Esophagus muscularis mucosa (tissue), 4 donors: ENCODE data around the gene ATF6B. TPM values are rescaled to one million over a fixed set of nuclear protein-coding genes. Genes with fewer than 3 reads are reported as not detected.

Experiments
- DNase-seq: peaks from one replicate; pipeline ENCODE4 v3.0.0-alpha.2; 2017; ENCODE audit errors: extremely low spot score
- H3K27ac ChIP-seq, 4 donors: fragments of 200-600 bp; sonication (generic); replicated peaks in 1 of 4; 1 replicate in 3 of 4; 2 replicates in 1 of 4; pipeline ENCODE4 v1.5.1; 2016 to 2019; ENCODE audit warnings: mild to moderate bottlenecking in 1 of 4
- H3K27me3 ChIP-seq, 4 donors: fragments of 200-600 bp; sonication (generic); one replicate each; pipeline versions ENCODE4 v1.5.1 to v1.6.0; 2016 to 2019
- H3K36me3 ChIP-seq, 4 donors: fragments of 200-600 bp; sonication (generic); one replicate each; pipeline ENCODE4 v1.5.1; 2016 to 2019
- H3K4me1 ChIP-seq, 4 donors: fragments of 200-600 bp; sonication (generic); one replicate each; pipeline ENCODE4 v1.5.1; 2016 to 2019
- H3K4me3 ChIP-seq, 4 donors: fragments of 200-600 bp; sonication (generic); 1 replicate in 2 of 4; 2 replicates in 2 of 4; pipeline ENCODE4 v1.5.1; 2016 to 2019; ENCODE audit warnings: mild to moderate bottlenecking in 4 of 4, moderate library complexity in 1 of 4
- H3K9me3 ChIP-seq, 4 donors: fragments of 200-600 bp; sonication (generic); 1 replicate in 3 of 4; 2 replicates in 1 of 4; pipeline ENCODE4 v1.5.1; 2016 to 2019
- EP300 ChIP-seq: sonication (generic); formaldehyde crosslinking; IDR thresholded peaks from one replicate; pipeline ENCODE4 v1.6.1; 2017; ENCODE audit warnings: antibody characterized with exemption
- POLR2A ChIP-seq: fragments of 450-650 bp; IDR thresholded peaks from one replicate; pipeline ENCODE4 v1.6.1; 2017; ENCODE audit warnings: antibody characterized with exemption, moderate library complexity, mild to moderate bottlenecking, low read depth
- POLR2AphosphoS5 ChIP-seq, 2 donors: sonication (generic); formaldehyde crosslinking; IDR thresholded peaks; one replicate each; pipeline ENCODE4 v1.6.1; 2017; ENCODE audit warnings: antibody characterized with exemption in 2 of 2
- WGBS: methylation state at CpG from one replicate; pipeline ENCODE4 v1.1.5; 2018; 5-methylcytosine and 5-hydroxymethylcytosine counted together
- intact Hi-C: fragments of 100-400 bp; cut with DNase I; formaldehyde crosslinking; loops from one replicate; pipeline ENCODE4 v1.15.1; 2023
- total RNA-seq, 4 donors: library from RNA; depleted of rRNA; stranded (reverse); fragments of >200 nt; gene quantifications; one replicate each; pipeline versions ENCODE4 v1.1.0 to v1.2.1, GENCODE V29; 2016
- TF ChIP-seq, protein P1 (sequence below), 3 experiments: fragments of 200-600 bp in 2 of 3; fragments of 450-650 bp in 1 of 3; sonication (generic) in 2 of 3; IDR thresholded peaks; one replicate each; pipeline ENCODE4 v1.5.1; 2017 to 2019; ENCODE audit warnings: antibody characterized with exemption in 3 of 3, mild to moderate bottlenecking in 2 of 3, moderate library complexity in 1 of 3

ATF6B gene
- total RNA-seq, 4 donors from 2014 or later = 17.7 to 37.4 (median 27.2) TPM

DNA sequence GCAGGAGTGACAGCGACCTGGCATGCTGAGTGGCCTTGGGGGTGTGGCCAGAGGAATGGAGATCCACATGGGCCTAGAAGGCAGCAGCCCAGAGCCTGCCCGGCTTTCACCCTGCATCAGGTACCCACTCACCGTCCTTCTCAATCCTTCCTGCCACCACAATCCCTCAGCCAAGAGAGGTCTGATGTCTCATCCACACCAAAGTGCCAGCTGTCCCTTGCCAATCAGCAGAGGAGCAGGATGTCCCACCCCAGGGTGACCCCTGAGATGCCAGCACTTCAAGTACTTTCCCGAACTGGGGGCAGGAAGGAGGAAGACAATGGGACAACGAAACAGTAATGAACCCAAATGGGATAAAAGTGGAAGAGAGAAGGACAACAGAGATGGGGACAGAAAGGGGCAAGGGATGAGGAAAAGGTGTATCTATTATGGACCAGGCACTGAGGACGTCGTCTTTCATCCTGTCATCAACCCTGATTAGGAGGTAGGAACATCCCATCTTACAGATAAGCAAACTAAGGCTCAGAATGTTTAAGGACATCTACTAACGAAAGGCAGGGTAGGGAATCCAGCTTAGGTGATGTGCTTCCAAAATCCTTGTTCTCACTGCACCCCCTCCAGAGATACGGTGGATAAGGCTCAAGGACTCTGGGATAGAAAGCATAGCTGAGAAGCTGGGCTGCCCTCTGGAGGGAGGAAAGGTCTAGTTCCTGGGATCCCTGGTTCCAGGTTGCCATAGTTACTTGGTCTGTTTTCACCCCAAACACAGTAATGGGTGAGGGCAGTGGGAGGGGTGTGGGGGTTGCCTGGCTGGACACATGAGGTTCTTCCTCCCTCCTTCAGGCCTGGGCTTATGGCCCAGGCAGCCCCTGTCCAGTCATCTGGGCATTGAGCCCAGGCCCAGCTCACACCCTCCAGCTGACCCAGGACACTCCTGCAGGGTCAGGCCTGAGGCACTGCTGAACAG is 14.4 kb downstream of the ATF6B start:
- DNase-seq = peak; percentile 96
- no peaks in the 10 kb centered on the region for H3K9me3 ChIP-seq
- TF ChIP-seq, protein P1, sequence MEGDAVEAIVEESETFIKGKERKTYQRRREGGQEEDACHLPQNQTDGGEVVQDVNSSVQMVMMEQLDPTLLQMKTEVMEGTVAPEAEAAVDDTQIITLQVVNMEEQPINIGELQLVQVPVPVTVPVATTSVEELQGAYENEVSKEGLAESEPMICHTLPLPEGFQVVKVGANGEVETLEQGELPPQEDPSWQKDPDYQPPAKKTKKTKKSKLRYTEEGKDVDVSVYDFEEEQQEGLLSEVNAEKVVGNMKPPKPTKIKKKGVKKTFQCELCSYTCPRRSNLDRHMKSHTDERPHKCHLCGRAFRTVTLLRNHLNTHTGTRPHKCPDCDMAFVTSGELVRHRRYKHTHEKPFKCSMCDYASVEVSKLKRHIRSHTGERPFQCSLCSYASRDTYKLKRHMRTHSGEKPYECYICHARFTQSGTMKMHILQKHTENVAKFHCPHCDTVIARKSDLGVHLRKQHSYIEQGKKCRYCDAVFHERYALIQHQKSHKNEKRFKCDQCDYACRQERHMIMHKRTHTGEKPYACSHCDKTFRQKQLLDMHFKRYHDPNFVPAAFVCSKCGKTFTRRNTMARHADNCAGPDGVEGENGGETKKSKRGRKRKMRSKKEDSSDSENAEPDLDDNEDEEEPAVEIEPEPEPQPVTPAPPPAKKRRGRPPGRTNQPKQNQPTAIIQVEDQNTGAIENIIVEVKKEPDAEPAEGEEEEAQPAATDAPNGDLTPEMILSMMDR (IDR thresholded peaks at IDR 0.05) = peak; percentile 54 to 69 (median 56)
- TF ChIP-seq POLR2A = no peak
- TF ChIP-seq POLR2AphosphoS5 (IDR thresholded peaks at IDR 0.05) = peak; percentile 72 to 79
- no peaks in the 10 kb centered on the region for H3K27me3 ChIP-seq
- H3K27ac ChIP-seq = peak overlapping the region; percentile 77 to 83 (median 81)
- WGBS = 59% methylated on average over 7 of the region's 9 CpGs
- no peak overlapping the region for H3K4me3 ChIP-seq
- peaks cover 26 to 40% (median 40%) of the 10 kb centered on the region in 4 donors for H3K36me3 ChIP-seq
- H3K4me1 ChIP-seq = peaks cover 53 to 73% (median 70%) of the 10 kb centered on the region in 4 donors
- intact Hi-C loops = no loop called here

DNA sequence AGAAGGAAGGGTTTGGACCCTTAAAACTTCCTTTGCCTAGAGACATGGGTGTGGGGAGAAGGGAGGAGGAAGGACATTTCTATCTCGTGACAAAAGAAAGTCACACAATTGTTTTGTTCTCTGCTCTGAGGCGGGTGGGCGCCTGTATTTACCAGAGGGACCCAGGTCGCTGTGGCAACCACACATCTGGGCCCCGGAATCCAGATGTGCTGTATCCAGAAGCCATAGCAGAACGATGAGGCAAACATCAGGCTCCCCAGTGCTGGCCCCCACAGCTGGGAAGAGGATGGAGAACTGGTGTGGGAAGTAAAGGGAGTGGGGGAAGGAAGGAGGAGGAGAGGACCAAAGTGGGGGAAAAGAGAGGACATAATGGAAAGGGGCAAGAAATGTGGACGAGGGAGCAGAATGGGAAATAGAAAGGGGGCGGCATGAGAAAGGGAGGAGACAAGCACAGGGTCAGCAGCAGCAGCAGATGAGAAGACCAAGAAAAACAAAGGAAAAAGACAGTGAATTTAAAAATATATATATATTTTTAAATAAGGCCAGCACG is 15.5 kb downstream of the ATF6B start:
- intact Hi-C loops = no loop called here
- TF ChIP-seq POLR2AphosphoS5 (IDR thresholded peaks at IDR 0.05) = no peak
- Histone ChIP-seq H3K4me3 (no peak overlapping the region), H3K4me1 (peaks cover 63 to 81% (median 76%) of the 10 kb centered on the region in 4 donors), H3K9me3 (no peaks in the 10 kb centered on the region), H3K27ac (peak overlapping the region; percentile 77 to 83 (median 81)), H3K27me3 (no peaks in the 10 kb centered on the region), H3K36me3 (peaks cover 21 to 29% (median 28%) of the 10 kb centered on the region in 4 donors)
- 66% methylated on average over 9 of the region's 9 CpGs for WGBS
- DNase-seq = no peak

DNA sequence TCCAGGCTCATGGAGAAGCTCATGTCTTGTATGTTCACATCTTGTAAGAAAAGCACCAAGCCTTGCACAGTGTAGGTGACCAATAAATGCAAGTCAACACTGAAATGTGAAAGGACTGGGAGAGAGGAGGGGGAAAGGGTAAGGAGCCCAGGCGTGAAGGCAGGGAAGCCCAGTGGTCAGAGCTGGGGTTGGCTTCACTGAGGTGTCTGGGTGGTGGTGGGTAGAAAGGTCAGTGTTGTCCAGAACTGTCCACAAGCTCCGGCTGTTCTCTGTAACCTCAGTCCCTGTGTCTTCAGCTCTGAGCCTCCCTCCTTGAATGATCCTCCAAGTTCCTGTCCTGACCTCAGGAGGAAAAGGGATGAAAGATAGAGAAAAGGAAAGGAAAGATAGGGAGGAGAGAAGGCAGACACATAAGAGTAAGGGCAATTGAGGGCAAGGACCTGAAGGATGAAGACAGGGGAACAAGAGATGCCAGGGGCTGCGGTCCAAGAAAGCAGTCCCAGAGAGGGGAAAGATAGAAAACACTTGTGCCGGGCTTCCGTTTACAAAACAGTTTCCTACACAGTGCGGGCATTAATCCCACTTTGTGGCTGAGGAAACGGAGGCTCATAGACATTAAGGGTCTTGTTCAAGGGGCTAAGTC is 16.5 kb downstream of the ATF6B start:
- Histone ChIP-seq H3K4me3 (no peak overlapping the region), H3K27ac (peak overlapping the region; percentile 77 to 83 (median 81)), H3K27me3 (no peaks in the 10 kb centered on the region), H3K9me3 (no peaks in the 10 kb centered on the region), H3K36me3 (peaks cover 12 to 19% (median 19%) of the 10 kb centered on the region in 4 donors), H3K4me1 (peaks cover 70 to 90% (median 86%) of the 10 kb centered on the region in 4 donors)
- intact Hi-C loops = no loop called here
- 42% methylated on average over 7 of the region's 7 CpGs for WGBS
- no peak for DNase-seq
- no peak for TF ChIP-seq POLR2A
- TF ChIP-seq EP300 = no peak
- TF ChIP-seq POLR2AphosphoS5 (IDR thresholded peaks at IDR 0.05) = peak; percentile 26 to 28

DNA sequence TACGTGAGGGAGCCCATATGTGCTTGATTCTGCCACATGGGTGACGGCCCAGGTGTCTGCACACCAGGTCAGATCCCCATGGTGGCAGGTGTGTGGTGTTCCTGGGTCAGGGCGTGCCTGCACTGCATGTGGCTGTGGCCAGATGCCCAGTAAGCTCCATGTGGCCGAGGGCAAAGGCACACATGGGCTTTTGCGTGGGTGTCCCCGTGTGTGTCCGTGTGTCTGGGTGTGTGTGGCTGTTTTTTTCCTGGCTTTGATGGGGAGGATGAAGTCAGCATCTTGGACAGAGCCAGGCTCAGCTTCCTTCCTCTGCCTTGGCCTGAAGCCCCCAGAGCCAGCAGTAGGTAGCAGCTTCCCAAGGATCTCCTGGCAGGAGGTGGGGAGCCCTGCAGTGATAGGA is 17.4 kb downstream of the ATF6B start:
- WGBS = 39% methylated on average over 2 of the region's 7 CpGs
- peak; percentile 44 to 63 for TF ChIP-seq POLR2AphosphoS5 (IDR thresholded peaks at IDR 0.05)
- TF ChIP-seq EP300 = no peak
- TF ChIP-seq POLR2A = no peak
- TF ChIP-seq, protein P1 (IDR thresholded peaks at IDR 0.05) = no peak
- intact Hi-C loops = no loop called here
- peaks cover 72 to 99% (median 95%) of the 10 kb centered on the region in 4 donors for H3K4me1 ChIP-seq
- no peak for DNase-seq
- H3K4me3 ChIP-seq = peak overlapping the region; percentile 45 to 61 (median 52)
- H3K36me3 ChIP-seq = peaks cover 3 to 10% (median 10%) of the 10 kb centered on the region in 4 donors
- no peaks in the 10 kb centered on the region for H3K9me3 ChIP-seq
- H3K27ac ChIP-seq = peak overlapping the region; percentile 77 to 83 (median 81)
- H3K27me3 ChIP-seq = no peaks in the 10 kb centered on the region

DNA sequence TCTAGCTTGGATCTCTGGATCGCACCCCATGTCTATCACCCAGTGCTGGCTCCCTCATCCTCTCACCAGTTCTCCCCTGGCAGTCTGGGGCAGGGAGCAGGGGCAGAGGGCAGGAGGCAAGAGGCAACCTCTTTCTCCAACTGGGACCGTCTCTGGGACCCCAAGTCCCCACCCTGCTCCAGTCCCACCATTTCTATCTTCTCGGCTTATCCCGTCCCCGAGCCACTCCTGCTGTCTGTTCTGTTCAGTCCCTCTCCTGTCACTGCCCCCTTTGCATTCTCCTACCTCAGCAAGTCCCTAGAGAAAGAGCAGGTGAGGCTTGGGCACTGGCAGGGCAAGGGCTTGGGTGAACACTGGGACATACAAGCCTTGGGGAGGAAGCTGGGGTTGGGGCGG is 18.3 kb downstream of the ATF6B start:
- TF ChIP-seq POLR2A (no peak), POLR2AphosphoS5 (IDR thresholded peaks at IDR 0.05) (no peak), EP300 (no peak)
- TF ChIP-seq, protein P1 (IDR thresholded peaks at IDR 0.05) = no peak
- peaks cover 71 to 96% (median 95%) of the 10 kb centered on the region in 4 donors for H3K4me1 ChIP-seq
- H3K9me3 ChIP-seq = no peaks in the 10 kb centered on the region
- no peak for DNase-seq
- H3K36me3 ChIP-seq = peaks cover 0 to 3% (median 1%) of the 10 kb centered on the region in 4 donors
- WGBS = 68% methylated on average over 6 of the region's 6 CpGs
- no peaks in the 10 kb centered on the region for H3K27me3 ChIP-seq
- peak overlapping the region; percentile 77 to 83 (median 81) for H3K27ac ChIP-seq
- peak overlapping the region; percentile 45 to 61 (median 52) for H3K4me3 ChIP-seq
- intact Hi-C loops = no loop called here
